ENCODE results near the gene SHMT1.

The SHMT1 gene

GRCh38 chr17:18327556-18327955 is 35.8 kb downstream of the SHMT1 start:
- DNase-seq (ENCODE audit: low read depth) = no peak
- TF ChIP-seq MYC (IDR thresholded peaks at IDR 0.05; ENCODE audit: low read depth, low read length) (no peak), CTCF (IDR thresholded peaks at IDR 0.05; ENCODE audit: low read depth, low read length) (no peak), POLR2A (IDR thresholded peaks at IDR 0.05; ENCODE audit: extremely low read depth, insufficient read length) (no peak), MAX (IDR thresholded peaks at IDR 0.05; ENCODE audit: low read depth, low read length) (no peak)

GRCh38 chr17:18327093-18327492 is 36.3 kb downstream of the SHMT1 start:
- no peak for TF ChIP-seq MAX (IDR thresholded peaks at IDR 0.05; ENCODE audit: low read depth, low read length)
- no peak for TF ChIP-seq MYC (IDR thresholded peaks at IDR 0.05; ENCODE audit: low read depth, low read length)
- TF ChIP-seq POLR2A (IDR thresholded peaks at IDR 0.05; ENCODE audit: extremely low read depth, insufficient read length) = no peak
- no peak for TF ChIP-seq CTCF (IDR thresholded peaks at IDR 0.05; ENCODE audit: low read depth, low read length)
- H3K4me3 ChIP-seq (ENCODE audit: low read depth, low read length) = no peak overlapping the region
- DNase-seq (ENCODE audit: low read depth) = no peak

More at GRCh38 chr17:18327556-18327955, 35.8 kb downstream of the SHMT1 start:
- no peak overlapping the region for H3K4me3 ChIP-seq (ENCODE audit: low read depth, low read length)

GRCh38 chr17:18326572-18326971 is 36.8 kb downstream of the SHMT1 start:
- H3K4me3 ChIP-seq (ENCODE audit: low read depth, low read length) = no peak overlapping the region
- TF ChIP-seq CTCF (IDR thresholded peaks at IDR 0.05; ENCODE audit: low read depth, low read length) = no peak
- TF ChIP-seq MYC (IDR thresholded peaks at IDR 0.05; ENCODE audit: low read depth, low read length) = no peak
- no peak for TF ChIP-seq MAX (IDR thresholded peaks at IDR 0.05; ENCODE audit: low read depth, low read length)
- no peak for TF ChIP-seq POLR2A (IDR thresholded peaks at IDR 0.05; ENCODE audit: extremely low read depth, insufficient read length)
- no peak for DNase-seq (ENCODE audit: low read depth)

GRCh38 chr17:18326039-18326438 is 37.3 kb downstream of the SHMT1 start:
- H3K4me3 ChIP-seq (ENCODE audit: low read depth, low read length) = no peak overlapping the region
- no peak for DNase-seq (ENCODE audit: low read depth)
- no peak for TF ChIP-seq CTCF (IDR thresholded peaks at IDR 0.05; ENCODE audit: low read depth, low read length)
- TF ChIP-seq POLR2A (IDR thresholded peaks at IDR 0.05; ENCODE audit: extremely low read depth, insufficient read length) = no peak
- no peak for TF ChIP-seq MAX (IDR thresholded peaks at IDR 0.05; ENCODE audit: low read depth, low read length)
- no peak for TF ChIP-seq MYC (IDR thresholded peaks at IDR 0.05; ENCODE audit: low read depth, low read length)

GRCh38 chr17:18324140-18325050 is 39.0 kb downstream of the SHMT1 start:
- H3K4me3 ChIP-seq (ENCODE audit: low read depth, low read length) = no peak overlapping the region
- peak; percentile 28 for DNase-seq (ENCODE audit: low read depth)
- no peak for TF ChIP-seq CTCF (IDR thresholded peaks at IDR 0.05; ENCODE audit: low read depth, low read length)
- no peak for TF ChIP-seq MAX (IDR thresholded peaks at IDR 0.05; ENCODE audit: low read depth, low read length)
- TF ChIP-seq POLR2A (IDR thresholded peaks at IDR 0.05; ENCODE audit: extremely low read depth, insufficient read length) = no peak
- TF ChIP-seq MYC (IDR thresholded peaks at IDR 0.05; ENCODE audit: low read depth, low read length) = no peak

All from NB4 (cell line).